Measurements from ENCODE around the gene B3GAT1. TPM values are rescaled to one million over a fixed set of nuclear protein-coding genes. Genes with fewer than 3 reads are reported as not detected.

Gene B3GAT1
- total RNA-seq, 1 experiment from 2014 or later: 0.35 TPM

DNA sequence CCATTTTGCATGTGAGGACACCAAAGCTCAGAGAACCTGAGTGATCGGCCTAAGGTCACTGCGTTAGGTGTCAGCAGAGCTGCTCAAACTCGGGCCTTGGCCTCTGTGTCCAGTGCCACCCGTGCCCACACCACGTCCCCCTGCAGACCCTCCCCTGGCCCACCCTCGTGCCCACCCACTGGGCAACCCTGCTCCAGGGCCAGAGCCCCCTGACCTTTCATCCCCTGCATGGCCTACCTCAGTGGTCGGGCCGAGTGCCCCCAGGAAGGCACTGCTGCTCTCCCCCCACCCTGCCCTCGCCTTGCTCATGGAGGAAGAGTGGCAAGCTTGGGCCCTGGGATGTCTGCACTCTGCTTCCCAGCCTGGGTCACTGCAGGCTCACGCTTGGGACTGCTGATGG is 17.7 kb downstream of the B3GAT1 start:
- Mint-ChIP-seq H3K27ac (ENCODE audit: unreplicated experiment) (no peak overlapping the region), H3K27me3 (ENCODE audit: unreplicated experiment) (peaks cover 68% of the 10 kb centered on the region), H3K36me3 (ENCODE audit: insufficient read depth, unreplicated experiment) (no peaks in the 10 kb centered on the region), H3K9me3 (ENCODE audit: low read depth, unreplicated experiment) (no peaks in the 10 kb centered on the region), H3K4me1 (ENCODE audit: low read depth, unreplicated experiment) (no peaks in the 10 kb centered on the region), H3K4me3 (ENCODE audit: low read depth, unreplicated experiment) (no peak overlapping the region)
- intact Hi-C loops (cut with micrococcal nuclease; ENCODE audit: unreplicated experiment): no loop called here
- DNase-seq: no peak
- BruUV-seq (replicated peaks): no TSS peak
- TF ChIP-seq, protein P1, sequence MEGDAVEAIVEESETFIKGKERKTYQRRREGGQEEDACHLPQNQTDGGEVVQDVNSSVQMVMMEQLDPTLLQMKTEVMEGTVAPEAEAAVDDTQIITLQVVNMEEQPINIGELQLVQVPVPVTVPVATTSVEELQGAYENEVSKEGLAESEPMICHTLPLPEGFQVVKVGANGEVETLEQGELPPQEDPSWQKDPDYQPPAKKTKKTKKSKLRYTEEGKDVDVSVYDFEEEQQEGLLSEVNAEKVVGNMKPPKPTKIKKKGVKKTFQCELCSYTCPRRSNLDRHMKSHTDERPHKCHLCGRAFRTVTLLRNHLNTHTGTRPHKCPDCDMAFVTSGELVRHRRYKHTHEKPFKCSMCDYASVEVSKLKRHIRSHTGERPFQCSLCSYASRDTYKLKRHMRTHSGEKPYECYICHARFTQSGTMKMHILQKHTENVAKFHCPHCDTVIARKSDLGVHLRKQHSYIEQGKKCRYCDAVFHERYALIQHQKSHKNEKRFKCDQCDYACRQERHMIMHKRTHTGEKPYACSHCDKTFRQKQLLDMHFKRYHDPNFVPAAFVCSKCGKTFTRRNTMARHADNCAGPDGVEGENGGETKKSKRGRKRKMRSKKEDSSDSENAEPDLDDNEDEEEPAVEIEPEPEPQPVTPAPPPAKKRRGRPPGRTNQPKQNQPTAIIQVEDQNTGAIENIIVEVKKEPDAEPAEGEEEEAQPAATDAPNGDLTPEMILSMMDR (IDR thresholded peaks at IDR 0.05; ENCODE audit: unreplicated experiment): no peak
- CTCF ChIA-PET: no interaction called here

DNA sequence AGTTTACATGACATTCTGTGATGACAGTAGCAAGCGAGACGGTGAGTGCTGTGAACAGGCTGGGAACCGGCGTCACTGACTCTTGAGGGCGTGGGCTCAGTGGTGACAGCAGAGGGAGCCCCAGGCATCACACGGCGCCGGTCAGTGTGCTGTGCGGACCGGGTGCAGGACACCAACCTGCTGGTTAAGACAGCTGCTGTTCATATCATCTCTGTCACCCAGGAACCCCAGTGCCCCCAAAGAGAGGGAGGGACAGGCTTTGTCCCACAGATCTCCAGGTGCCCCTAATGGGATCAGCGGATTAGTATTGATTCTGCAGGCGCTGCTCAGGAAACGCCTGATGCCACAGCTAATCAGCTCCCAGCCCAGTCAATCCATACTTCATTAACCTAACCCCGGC is 18.4 kb downstream of the B3GAT1 start:
- Mint-ChIP-seq H3K27ac (ENCODE audit: unreplicated experiment) (no peak overlapping the region), H3K4me1 (ENCODE audit: low read depth, unreplicated experiment) (no peaks in the 10 kb centered on the region), H3K9me3 (ENCODE audit: low read depth, unreplicated experiment) (no peaks in the 10 kb centered on the region), H3K4me3 (ENCODE audit: low read depth, unreplicated experiment) (no peak overlapping the region), H3K27me3 (ENCODE audit: unreplicated experiment) (peaks cover 61% of the 10 kb centered on the region), H3K36me3 (ENCODE audit: insufficient read depth, unreplicated experiment) (no peaks in the 10 kb centered on the region)
- peak; percentile 46 for DNase-seq
- intact Hi-C loops (cut with micrococcal nuclease; ENCODE audit: unreplicated experiment): no loop called here
- TF ChIP-seq, protein P1 (IDR thresholded peaks at IDR 0.05; ENCODE audit: unreplicated experiment): no peak
- no TSS peak for BruUV-seq (replicated peaks)
- CTCF ChIA-PET: no interaction called here

DNA sequence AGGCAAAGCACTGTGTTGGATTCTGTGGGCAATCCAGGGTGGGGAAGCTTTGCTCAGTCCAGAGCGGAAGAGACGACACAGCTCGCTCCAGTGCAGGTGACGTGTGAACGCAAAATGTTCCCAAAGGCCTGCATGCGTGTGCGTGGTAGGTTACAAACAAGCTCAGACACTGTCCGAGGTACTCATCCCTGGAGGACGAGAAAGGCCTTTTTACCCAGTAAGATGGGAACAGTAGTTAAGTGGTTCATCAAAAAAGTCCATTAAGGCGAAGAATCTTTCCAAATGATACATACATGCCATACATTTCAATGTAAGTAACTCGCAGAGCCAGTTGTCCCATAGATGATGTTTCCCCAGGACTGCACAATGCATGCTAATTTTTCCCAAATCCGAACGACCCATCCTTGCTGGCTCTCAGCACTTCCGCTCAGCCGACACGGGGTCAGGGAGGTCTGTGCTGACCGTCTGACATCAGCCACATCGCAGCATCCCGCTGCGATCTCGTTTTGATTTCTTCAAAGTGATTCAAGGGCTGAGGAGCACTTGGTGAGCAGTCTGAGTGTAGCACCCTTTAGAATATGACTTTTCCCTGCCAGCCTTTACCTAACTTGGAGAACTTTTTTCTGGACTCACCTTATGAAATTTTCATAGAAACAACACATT is 19.0 kb downstream of the B3GAT1 start:
- no TSS peak for BruUV-seq (replicated peaks)
- TF ChIP-seq, protein P1 (IDR thresholded peaks at IDR 0.05; ENCODE audit: unreplicated experiment): no peak
- CTCF ChIA-PET: no interaction called here
- intact Hi-C loops (cut with micrococcal nuclease; ENCODE audit: unreplicated experiment): no loop called here
- H3K36me3 Mint-ChIP-seq (ENCODE audit: insufficient read depth, unreplicated experiment): no peaks in the 10 kb centered on the region
- no peak for DNase-seq
- no peak overlapping the region for H3K4me3 Mint-ChIP-seq (ENCODE audit: low read depth, unreplicated experiment)
- no peaks in the 10 kb centered on the region for H3K9me3 Mint-ChIP-seq (ENCODE audit: low read depth, unreplicated experiment)
- H3K27me3 Mint-ChIP-seq (ENCODE audit: unreplicated experiment): peaks cover 56% of the 10 kb centered on the region
- H3K4me1 Mint-ChIP-seq (ENCODE audit: low read depth, unreplicated experiment): no peaks in the 10 kb centered on the region
- H3K27ac Mint-ChIP-seq (ENCODE audit: unreplicated experiment): no peak overlapping the region

DNA sequence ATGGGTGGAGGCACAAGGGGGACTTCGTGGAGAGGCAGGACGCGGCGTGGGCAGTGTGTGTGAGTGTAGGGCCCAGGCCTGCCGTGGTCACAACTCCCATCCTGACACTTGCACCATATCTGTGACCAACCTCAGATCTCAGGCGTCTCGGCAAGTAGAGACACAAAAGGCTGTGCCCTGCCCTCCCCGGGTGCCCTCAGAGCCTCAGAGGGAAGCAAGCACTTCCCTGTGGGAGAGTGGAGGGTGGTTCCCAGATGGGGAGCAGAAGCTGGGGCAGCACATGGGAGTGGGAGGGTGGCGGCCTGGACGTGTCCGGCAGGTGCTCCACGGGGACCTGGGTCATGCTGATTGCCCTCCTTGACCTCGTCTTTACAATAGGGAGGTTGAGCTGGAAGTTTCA is 20.4 kb downstream of the B3GAT1 start:
- Mint-ChIP-seq H3K4me3 (ENCODE audit: low read depth, unreplicated experiment) (no peak overlapping the region), H3K36me3 (ENCODE audit: insufficient read depth, unreplicated experiment) (peaks cover 6% of the 10 kb centered on the region), H3K27me3 (ENCODE audit: unreplicated experiment) (peaks cover 53% of the 10 kb centered on the region), H3K9me3 (ENCODE audit: low read depth, unreplicated experiment) (no peaks in the 10 kb centered on the region), H3K27ac (ENCODE audit: unreplicated experiment) (no peak overlapping the region), H3K4me1 (ENCODE audit: low read depth, unreplicated experiment) (no peaks in the 10 kb centered on the region)
- TF ChIP-seq, protein P1 (IDR thresholded peaks at IDR 0.05; ENCODE audit: unreplicated experiment): no peak
- CTCF ChIA-PET: no interaction called here
- BruUV-seq (replicated peaks): no TSS peak
- no peak for DNase-seq
- intact Hi-C loops (cut with micrococcal nuclease; ENCODE audit: unreplicated experiment): no loop called here
